Keratinocyte (primary cell): ENCODE data around the gene CCL22.

Experiments
- EZH2 ChIP-seq: IDR thresholded peaks from one replicate; pipeline ENCODE4 v1.6.1; 2012; ENCODE audit warnings: inconsistent platforms, mild to moderate bottlenecking, low read length, moderate library complexity
- TF ChIP-seq, protein P1 (sequence below), 3 experiments: IDR thresholded peaks in 1 of 3; conservative IDR thresholded peaks in 1 of 3; optimal IDR thresholded peaks in 1 of 3; 2 replicates in 2 of 3; 3 replicates in 1 of 3; pipeline versions ENCODE3 to v1.5.1; 2011; ENCODE audit warnings: low read length in 3 of 3, mild to moderate bottlenecking in 3 of 3, moderate library complexity in 2 of 3, control low read depth in 1 of 3, inconsistent platforms in 1 of 3; ENCODE audit not compliant: insufficient read depth in 2 of 3; ENCODE audit errors: extremely low read depth in 1 of 3

DNA sequence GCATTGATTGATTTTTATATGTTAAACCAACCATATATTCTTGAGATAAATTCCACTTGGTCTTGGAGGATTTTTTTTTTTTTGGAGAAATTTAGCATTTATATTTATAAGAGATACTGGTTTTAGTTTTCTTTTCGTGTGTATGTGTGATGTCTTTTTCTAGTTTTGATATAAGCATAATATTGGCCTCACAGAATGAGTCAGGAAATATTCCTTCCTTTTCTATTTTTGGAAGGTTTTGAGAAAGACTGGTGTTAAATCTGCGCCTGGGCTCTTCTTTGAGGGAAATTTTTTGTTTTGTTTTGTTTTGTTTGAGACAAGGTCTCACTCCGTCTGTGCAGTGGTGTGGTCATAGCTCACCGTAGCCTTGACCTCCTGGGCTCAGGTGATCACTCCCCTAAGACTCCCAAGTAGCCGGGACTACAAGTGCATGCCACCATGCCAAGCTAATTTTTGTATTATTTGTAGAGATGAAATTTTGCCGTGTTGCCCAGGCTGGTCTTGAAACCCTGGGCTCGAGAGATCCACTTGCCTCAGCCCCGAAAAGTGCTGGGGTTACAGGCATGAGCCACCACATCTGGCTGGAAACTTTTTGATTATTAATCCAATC lies 28.8 kb upstream of the CCL22 start:
- TF ChIP-seq, protein P1, sequence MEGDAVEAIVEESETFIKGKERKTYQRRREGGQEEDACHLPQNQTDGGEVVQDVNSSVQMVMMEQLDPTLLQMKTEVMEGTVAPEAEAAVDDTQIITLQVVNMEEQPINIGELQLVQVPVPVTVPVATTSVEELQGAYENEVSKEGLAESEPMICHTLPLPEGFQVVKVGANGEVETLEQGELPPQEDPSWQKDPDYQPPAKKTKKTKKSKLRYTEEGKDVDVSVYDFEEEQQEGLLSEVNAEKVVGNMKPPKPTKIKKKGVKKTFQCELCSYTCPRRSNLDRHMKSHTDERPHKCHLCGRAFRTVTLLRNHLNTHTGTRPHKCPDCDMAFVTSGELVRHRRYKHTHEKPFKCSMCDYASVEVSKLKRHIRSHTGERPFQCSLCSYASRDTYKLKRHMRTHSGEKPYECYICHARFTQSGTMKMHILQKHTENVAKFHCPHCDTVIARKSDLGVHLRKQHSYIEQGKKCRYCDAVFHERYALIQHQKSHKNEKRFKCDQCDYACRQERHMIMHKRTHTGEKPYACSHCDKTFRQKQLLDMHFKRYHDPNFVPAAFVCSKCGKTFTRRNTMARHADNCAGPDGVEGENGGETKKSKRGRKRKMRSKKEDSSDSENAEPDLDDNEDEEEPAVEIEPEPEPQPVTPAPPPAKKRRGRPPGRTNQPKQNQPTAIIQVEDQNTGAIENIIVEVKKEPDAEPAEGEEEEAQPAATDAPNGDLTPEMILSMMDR (optimal IDR thresholded peaks at IDR 0.05 in 1 of 3, IDR thresholded peaks at IDR 0.05 in 1 of 3, conservative IDR thresholded peaks at IDR 0.05 in 1 of 3; ENCODE audit: extremely low read depth in 1 of 3, insufficient read depth in 2 of 3, low read length in 3 of 3) = no peak
- no peak for TF ChIP-seq EZH2
